Liver (tissue), 3 donors: ENCODE measurements around the gene IL17A.

Experiments used
- EGR1 ChIP-seq, 2 donors: IDR thresholded peaks; 2 replicates each; pipeline ENCODE4 v1.6.1; 2016 to 2018; ENCODE audit warnings: antibody characterized with exemption in 2 of 2, low read depth in 2 of 2
- FOXA1 ChIP-seq: IDR thresholded peaks from 2 replicates; pipeline ENCODE4 v1.6.1; 2016; ENCODE audit warnings: antibody characterized with exemption
- GABPA ChIP-seq, 2 donors: IDR thresholded peaks in 1 of 2; conservative IDR thresholded peaks in 1 of 2; 2 replicates each; pipeline ENCODE4 v1.6.1; 2016; ENCODE audit warnings: antibody characterized with exemption in 2 of 2, mild to moderate bottlenecking in 1 of 2, moderate library complexity in 1 of 2
- HNF4A ChIP-seq, 2 donors: conservative IDR thresholded peaks; 2 replicates each; pipeline ENCODE4 v1.6.1; 2016; ENCODE audit warnings: antibody characterized with exemption in 2 of 2, mild to moderate bottlenecking in 2 of 2
- MAX ChIP-seq: IDR thresholded peaks from 2 replicates; pipeline ENCODE4 v1.6.1; 2016; ENCODE audit warnings: antibody characterized with exemption
- RAD21 ChIP-seq, 2 donors: IDR thresholded peaks; 2 replicates each; pipeline ENCODE4 v1.6.1; 2016; ENCODE audit warnings: antibody characterized with exemption in 2 of 2, mild to moderate bottlenecking in 2 of 2
- RXRA ChIP-seq, 2 donors: IDR thresholded peaks; 2 replicates each; pipeline ENCODE4 v1.6.1; 2017 to 2018; ENCODE audit warnings: antibody characterized with exemption in 2 of 2, mild to moderate bottlenecking in 1 of 2
- TAF1 ChIP-seq: conservative IDR thresholded peaks from 2 replicates; pipeline ENCODE4 v1.6.1; 2016; ENCODE audit warnings: antibody characterized with exemption, mild to moderate bottlenecking
- YY1 ChIP-seq: IDR thresholded peaks from 2 replicates; pipeline ENCODE4 v1.6.1; 2016; ENCODE audit warnings: antibody characterized with exemption, mild to moderate bottlenecking
- ZBTB33 ChIP-seq: IDR thresholded peaks from 2 replicates; pipeline ENCODE4 v1.6.1; 2016; ENCODE audit warnings: antibody characterized with exemption
- TF ChIP-seq, protein P1 (sequence below): IDR thresholded peaks from 2 replicates; pipeline ENCODE4 v1.6.1; 2016; ENCODE audit warnings: antibody characterized with exemption, mild to moderate bottlenecking
- TF ChIP-seq, protein P2 (sequence below): fragments of 150-350 bp; IDR thresholded peaks from 2 replicates; pipeline ENCODE4 v1.5.1; 2017; ENCODE audit warnings: improper control_type of control experiment, low read depth, low read length; ENCODE audit not compliant: missing input control
- TF ChIP-seq, protein P3 (sequence below): IDR thresholded peaks from 2 replicates; pipeline ENCODE4 v1.6.1; 2016; ENCODE audit warnings: antibody characterized with exemption
- donor health status: healthy.
- donor health status: healthy.

DNA sequence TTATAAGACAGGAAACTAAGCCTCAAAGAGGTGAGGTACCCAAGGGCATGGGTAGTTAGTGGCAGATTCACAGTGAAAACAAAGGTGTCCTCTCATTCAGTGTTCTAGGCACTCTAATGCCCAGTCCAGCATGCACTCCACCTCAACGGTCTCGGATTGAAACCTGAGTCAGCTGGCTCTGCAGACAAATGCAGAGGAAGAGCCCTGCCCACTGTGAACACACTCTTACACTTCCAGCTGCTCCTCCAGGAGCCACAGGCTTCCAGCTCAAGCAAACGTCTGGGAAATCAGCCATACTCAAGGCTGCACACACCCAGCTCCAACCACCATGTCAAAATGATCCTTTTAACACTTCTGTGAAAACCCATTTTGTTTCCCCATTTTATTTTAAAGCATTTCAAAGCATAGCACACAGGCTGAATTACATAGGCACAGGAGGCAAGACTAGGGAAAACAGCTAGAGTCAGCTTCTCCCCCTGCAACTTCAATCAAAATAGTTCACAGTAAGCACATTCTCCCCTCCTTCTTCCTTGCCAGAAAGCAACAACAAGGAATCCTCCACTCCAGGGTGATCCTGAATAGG, 3.0 kb upstream of the IL17A start:
- TF ChIP-seq, protein P1, sequence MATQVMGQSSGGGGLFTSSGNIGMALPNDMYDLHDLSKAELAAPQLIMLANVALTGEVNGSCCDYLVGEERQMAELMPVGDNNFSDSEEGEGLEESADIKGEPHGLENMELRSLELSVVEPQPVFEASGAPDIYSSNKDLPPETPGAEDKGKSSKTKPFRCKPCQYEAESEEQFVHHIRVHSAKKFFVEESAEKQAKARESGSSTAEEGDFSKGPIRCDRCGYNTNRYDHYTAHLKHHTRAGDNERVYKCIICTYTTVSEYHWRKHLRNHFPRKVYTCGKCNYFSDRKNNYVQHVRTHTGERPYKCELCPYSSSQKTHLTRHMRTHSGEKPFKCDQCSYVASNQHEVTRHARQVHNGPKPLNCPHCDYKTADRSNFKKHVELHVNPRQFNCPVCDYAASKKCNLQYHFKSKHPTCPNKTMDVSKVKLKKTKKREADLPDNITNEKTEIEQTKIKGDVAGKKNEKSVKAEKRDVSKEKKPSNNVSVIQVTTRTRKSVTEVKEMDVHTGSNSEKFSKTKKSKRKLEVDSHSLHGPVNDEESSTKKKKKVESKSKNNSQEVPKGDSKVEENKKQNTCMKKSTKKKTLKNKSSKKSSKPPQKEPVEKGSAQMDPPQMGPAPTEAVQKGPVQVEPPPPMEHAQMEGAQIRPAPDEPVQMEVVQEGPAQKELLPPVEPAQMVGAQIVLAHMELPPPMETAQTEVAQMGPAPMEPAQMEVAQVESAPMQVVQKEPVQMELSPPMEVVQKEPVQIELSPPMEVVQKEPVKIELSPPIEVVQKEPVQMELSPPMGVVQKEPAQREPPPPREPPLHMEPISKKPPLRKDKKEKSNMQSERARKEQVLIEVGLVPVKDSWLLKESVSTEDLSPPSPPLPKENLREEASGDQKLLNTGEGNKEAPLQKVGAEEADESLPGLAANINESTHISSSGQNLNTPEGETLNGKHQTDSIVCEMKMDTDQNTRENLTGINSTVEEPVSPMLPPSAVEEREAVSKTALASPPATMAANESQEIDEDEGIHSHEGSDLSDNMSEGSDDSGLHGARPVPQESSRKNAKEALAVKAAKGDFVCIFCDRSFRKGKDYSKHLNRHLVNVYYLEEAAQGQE, result no peak
- TF ChIP-seq FOXA1, result no peak
- TF ChIP-seq, protein P2, sequence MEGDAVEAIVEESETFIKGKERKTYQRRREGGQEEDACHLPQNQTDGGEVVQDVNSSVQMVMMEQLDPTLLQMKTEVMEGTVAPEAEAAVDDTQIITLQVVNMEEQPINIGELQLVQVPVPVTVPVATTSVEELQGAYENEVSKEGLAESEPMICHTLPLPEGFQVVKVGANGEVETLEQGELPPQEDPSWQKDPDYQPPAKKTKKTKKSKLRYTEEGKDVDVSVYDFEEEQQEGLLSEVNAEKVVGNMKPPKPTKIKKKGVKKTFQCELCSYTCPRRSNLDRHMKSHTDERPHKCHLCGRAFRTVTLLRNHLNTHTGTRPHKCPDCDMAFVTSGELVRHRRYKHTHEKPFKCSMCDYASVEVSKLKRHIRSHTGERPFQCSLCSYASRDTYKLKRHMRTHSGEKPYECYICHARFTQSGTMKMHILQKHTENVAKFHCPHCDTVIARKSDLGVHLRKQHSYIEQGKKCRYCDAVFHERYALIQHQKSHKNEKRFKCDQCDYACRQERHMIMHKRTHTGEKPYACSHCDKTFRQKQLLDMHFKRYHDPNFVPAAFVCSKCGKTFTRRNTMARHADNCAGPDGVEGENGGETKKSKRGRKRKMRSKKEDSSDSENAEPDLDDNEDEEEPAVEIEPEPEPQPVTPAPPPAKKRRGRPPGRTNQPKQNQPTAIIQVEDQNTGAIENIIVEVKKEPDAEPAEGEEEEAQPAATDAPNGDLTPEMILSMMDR, result no peak
- TF ChIP-seq RAD21 (IDR thresholded peaks at IDR 0.05), result no peak
- TF ChIP-seq TAF1, result no peak
- no peak for TF ChIP-seq RXRA (IDR thresholded peaks at IDR 0.05)
- TF ChIP-seq, protein P3, sequence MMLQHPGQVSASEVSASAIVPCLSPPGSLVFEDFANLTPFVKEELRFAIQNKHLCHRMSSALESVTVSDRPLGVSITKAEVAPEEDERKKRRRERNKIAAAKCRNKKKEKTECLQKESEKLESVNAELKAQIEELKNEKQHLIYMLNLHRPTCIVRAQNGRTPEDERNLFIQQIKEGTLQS, result no peak
- TF ChIP-seq EGR1 (IDR thresholded peaks at IDR 0.05; ENCODE audit: low read depth in 2 of 2), result no peak
- no peak for TF ChIP-seq YY1
- TF ChIP-seq HNF4A (conservative IDR thresholded peaks at IDR 0.05), result no peak
- no peak for TF ChIP-seq MAX
- TF ChIP-seq ZBTB33, result no peak
- TF ChIP-seq GABPA (IDR thresholded peaks at IDR 0.05 in 1 of 2, conservative IDR thresholded peaks at IDR 0.05 in 1 of 2), result no peak
